HG03378 (cell line): ENCODE results near the gene KIF18B.

Experiments
- ATAC-seq: cut with Tn5 transposase; IDR thresholded peaks from one replicate; pipeline ENCODE4 v1.9.1; 2021; ENCODE audit warnings: mild to moderate bottlenecking, moderate library complexity; ENCODE audit not compliant: unreplicated experiment

KIF18B gene

DNA sequence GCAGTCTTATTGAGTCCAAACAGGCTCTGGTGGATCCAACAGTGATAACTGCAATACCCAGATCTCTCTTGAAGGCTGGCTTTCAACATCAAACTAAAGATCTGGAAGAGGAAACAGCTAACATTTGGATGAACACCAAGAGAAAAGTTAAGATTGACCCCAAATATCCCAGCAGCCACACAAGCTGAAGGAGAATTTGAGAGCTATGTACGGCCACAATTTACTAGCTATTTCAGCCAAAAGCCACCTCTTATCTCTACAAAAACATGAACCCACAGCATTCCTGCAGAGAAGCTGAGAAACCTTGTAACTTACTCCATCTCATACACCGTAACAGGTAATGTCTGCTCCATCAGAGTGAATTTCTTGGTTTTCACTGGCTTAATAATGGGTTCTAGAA, 62.6 kb downstream of the KIF18B start:
- no peak for ATAC-seq

DNA sequence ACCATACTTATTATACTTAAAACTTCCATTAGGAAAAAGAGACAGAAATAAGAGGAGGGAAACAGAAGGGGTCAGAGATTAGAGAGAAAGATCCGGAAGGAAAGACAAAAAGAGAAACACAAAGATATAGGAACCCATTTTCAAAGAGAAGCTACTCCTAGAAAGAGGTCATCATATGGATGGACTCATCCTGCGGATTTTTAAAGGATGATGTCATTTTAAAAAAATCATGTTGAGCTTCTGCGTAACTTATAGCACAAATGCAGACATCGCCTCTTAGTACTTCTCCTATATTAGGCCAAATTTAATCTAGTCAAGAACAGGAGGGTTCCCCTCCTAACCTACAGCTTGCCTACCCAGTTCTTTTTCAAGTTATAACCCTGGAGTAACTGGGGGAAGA, 66.4 kb downstream of the KIF18B start:
- ATAC-seq, result no peak

DNA sequence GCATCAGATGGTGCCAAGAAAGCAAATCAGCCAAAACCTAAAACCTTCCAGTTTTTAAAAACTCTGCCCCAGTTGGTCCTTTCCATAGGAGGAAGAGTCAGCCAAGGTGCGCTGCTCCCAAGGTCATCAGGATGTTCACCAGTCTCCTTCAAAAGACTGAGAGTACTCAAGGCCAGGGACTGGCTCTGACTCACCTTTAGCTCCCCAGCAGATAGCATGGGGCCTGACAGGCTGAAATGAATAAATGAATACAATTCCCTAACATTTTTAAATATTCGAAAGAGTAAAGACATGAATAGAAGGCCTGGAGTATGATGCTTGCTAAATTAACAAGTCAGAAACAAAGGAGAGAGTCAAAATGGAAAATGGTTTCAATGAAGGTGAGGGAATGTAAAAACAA, 67.5 kb downstream of the KIF18B start:
- ATAC-seq, result no peak

DNA sequence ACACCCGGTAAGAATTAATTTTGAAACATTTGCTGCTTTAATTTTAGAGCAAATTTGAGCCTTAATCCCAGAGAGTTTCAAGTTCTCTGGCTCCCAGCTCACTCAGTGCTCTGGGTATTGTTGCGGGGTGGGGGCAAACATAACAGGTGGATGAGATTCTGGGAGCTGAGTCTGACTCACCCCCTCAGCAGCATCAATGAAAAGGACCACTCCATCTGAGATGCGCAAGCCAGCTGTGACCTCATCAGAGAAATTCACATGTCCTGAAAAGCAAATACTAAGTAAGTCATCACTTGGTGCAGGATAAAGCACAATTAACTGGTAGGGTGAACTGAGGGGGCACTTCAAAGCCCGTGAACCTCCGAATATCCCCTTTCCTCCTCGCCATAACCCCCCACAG, 68.2 kb downstream of the KIF18B start:
- ATAC-seq, result no peak

DNA sequence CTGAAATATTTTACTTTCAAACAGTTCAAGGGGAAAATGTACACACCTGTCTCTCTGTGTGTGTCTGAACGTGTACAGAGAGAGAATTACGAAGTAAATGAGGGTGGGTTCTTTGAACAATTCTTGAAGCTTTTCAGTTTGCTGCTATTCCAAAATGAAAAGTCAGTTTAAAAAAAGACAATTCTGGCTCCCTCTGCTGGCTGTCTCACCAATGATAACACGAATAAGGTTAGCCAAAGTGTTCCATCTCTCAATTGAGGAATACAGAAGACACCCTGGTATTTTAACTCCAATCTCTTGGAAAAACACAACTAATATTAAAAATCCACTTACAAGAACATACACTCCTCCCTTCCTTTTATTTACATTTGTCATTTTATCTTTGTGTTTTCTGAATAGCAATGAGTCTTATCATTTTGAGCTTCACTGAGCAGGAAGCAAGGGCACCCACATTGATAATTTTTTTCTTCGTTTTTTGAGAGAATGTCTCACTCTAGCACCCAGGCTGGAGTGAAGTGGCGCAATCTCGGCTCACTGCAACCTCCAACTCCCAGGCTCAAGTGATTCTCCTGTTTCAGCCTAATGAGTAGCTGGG, 68.8 kb downstream of the KIF18B start:
- ATAC-seq, result no peak

DNA sequence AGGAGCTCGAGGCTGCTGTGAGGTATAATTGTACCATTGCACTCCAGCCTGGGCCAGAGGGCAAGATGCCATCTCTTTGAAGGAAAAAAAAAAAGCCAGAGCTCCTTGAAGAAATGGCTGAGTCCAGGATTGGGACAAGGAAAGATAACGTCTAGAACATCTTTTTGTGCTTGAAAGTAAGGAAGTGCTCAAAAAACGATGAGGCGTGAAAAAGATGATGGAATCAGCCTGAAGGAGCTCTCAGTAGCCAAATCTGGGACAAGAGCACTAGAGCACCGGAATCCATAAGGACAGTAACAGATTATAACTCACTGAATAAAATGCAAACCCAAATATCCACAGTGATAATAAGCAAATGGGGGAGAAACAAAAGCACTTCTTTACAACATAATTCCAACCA, 70.5 kb downstream of the KIF18B start:
- ATAC-seq, result no peak

DNA sequence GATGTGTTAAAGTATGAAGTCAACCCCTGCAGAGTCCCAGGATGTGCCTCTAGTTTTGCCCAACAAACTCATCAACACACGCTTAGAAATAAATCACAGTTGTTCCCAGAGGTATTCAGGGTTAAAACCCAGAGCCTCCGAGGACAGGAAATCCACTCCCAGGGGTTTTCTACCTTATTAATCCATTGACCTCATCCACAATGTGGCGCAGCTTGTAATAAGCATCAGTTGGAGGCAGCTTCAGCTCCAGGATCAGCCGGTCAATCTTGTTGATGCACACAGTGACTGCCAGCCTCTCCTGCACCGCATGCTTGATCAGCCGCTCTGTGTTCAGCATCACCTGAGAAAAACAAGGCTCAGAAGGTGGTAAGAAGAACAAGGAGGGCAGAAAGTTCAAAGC, 71.8 kb downstream of the KIF18B start:
- ATAC-seq, result no peak
